ENCODE data around the gene PPP1R13B.

Gene PPP1R13B

DNA sequence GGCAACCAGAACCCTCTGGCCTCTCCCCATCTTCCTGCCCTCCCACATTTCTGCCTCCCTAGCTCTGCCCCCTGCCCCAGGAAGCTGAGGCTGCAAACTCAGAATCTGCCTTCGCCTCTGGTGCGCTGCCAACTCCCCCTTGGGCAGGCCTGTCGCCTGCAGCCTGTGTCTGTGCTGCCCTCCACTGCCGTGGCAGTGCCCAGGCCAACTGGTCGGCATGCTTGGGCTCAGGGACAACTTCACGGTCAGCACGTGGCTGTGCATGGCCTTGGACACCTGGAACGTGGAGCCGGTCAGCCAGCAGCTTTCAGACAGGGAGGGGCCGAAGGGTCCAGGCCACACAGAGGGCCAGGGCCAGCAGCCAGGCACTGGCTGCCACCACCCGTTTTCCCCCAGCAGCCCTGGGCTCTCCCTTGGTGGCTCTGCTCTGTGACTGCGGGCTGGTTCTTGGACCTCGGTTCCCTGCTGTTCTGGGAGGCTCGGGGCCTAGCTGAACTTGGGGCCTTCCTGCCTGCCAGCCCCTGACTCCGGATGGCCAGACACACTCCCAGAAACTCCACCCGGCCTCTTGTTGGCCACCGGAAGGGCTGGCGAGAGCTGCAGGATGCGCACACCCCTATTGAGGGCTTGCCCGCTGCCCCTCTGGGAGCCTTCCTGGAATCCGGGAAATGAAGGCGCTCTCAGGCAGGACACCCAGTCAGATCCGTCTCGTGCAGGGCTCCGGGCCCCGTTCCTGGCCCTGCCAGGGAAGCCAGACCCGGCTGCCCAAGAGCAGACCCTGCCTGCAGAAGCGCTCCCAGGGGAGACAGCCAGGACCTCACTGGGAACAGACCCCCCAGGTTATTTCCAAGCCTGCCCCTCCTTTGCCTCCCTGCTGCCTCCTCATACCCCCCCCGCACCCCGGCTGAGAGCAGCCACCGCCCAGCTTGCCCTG lies 34.2 kb upstream of the PPP1R13B start:
- no peak for DNase-seq (ENCODE audit: low read depth)

- peak; percentile 48 for DNase-seq (ENCODE audit: low read depth)
Observed at GRCh38 chr14:103880348-103881267, 33.2 kb upstream of the PPP1R13B start.

DNA sequence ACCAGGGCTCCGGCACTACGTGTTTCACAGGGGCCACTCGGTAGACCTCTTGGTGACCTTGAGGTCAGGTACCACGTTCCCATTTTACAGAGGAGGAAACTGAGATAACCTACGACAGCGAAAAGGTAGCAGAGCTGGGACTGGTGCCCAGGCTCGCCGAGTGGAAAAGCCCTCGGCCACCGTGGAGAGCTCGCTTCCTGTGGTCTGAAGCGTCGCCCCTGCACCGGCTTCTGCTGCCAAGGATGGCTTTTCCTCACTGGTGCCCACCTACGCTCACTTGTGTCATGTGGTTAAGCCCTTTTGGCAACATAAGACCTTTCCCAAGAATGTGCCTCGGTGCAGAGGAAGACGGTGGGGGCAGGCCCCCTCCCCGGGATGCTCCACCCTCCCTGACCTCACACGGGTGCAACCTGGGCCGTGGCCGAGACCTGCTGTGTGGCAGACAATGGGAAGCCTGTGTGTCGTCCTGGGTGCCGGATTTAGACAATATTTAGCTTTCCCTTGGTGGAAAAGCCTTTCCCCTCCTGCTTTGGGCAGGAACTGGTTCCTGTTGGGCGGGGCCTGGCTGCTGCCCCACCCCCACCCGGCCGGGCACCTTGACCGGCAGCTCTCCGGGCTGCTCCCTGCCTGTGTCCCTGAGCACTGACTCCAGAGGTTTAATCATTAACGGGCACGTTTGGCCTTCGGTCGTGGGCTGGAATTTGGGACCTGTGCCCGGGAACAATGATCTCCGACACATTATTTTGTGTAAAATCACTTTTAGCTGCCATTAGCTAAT lies 32.4 kb upstream of the PPP1R13B start:
- DNase-seq (ENCODE audit: low read depth) = no peak

GRCh38 chr14:103879118-103879569 lies 31.8 kb upstream of the PPP1R13B start:
- no peak for DNase-seq (ENCODE audit: low read depth)

DNA sequence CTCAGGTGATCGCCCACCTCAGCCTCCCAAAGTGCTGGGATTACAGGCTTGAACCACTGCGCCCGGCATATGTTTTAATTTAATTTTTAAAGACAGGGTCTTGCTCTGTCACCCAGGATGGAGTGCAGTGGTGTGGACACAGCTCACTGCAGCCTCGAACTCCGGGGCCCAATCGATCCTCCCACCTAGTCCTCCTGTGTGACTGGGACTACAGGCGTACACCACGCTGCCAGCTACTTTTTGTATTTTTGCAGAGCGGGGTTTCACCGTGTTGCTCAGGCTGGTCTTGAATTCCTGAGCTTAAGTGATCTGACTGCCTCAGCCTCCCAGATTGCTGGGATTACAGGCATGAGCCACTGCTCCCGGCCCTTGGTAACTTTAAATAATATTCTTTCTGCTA lies 30.8 kb upstream of the PPP1R13B start:
- DNase-seq (ENCODE audit: low read depth) = no peak

DNA sequence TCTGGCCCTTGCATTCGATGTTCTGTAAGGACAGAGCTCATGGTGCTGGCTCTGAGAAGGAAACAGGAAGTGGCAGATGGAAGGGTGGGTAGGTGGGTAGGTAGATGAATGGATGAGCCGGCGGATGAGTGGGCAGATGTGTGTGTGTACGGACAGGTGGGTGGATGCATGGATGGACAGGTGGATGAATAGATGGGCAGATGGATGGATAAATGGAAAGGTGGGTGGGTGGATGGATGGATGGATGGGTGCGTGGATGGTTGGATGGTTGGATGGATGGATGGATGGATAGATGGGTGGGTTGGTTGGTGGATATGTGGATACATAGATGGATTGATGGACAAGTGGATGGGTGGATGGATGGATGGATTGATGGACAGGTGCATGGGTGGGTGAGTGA lies 27.6 kb upstream of the PPP1R13B start:
- DNase-seq (ENCODE audit: low read depth) = no peak

GRCh38 chr14:103872481-103873113 lies 25.2 kb upstream of the PPP1R13B start:
- no peak for DNase-seq (ENCODE audit: low read depth)

DNA sequence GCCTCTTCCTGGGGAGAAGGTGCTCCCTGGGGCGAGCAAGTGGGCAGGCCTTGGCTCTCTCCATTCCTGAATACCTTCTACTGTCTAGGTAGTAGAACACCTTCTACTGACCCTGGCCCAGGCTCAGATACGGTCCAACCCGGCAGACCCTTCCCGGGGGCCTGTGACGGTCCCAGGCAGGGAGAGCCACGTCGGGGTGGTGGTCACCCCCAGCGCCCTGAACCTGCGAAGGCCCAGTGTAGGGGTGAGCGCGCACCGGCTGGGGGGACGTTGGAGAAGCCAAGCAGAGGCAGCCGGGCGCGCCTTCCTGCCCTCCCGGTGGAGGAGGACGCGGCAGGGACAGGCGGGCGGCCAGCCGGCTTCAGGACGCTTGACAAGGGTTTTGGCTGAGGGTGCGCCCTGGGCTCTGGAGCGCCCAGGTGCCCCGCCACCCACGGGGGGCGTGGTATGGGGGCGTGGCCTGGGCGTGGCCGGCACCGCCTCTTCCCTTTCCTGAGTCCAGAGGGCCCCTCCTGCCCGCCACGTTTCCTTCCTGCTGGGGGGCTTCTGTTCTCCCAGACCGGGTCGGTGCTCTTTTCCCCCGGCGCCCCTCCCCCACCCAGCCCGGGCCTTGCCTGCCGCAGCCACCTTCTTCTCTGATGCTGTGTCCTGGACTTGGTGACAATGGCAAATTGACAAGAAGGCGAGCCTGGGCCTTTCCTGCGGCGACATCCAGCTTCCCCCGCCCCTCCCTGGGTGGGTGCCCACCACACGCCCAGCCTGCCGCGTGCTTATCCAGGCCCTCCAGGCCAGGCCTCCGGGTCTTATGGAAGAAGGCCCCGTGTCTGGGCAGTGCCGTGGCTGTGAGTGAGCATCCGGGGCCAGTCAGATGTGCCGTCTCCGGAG lies 24.5 kb upstream of the PPP1R13B start:
- DNase-seq (ENCODE audit: low read depth) = no peak

DNA sequence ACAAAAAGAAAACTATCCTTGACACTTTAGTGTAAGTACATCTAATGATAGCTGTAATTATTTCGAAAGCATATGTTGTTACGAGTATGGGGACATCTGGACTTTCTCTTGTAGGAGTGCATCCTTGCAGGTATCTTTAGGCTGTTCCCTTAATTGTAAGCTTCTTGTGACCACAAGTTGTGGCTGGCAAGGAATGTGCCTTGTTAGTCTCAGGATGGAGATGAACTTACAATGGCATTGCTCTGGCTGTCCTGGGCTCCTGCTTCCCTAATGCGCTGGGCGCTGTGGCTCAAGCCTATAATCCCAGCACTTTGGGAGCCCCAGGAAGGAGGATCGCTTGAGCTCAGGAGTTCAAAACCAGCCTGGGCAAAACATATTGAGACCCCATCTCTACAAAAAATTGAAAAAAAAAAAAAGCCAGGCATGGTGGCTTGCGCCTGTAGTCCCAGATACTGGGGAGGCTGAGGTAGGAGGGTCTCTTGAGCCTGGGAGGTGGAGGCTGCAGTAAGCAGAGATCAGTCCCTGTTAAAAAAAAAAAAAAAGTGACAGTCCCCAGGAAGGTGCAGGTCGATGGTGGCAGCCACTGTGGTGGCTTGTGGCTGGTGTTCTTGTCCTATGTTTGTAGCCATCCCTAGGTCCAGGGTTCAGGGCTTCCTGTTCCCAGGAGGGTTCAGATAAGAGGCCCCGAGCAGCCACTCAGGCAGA lies 23.7 kb upstream of the PPP1R13B start:
- DNase-seq (ENCODE audit: low read depth) = no peak

GRCh38 chr14:103870144-103870876 lies 22.9 kb upstream of the PPP1R13B start:
- no peak for DNase-seq (ENCODE audit: low read depth)

DNA sequence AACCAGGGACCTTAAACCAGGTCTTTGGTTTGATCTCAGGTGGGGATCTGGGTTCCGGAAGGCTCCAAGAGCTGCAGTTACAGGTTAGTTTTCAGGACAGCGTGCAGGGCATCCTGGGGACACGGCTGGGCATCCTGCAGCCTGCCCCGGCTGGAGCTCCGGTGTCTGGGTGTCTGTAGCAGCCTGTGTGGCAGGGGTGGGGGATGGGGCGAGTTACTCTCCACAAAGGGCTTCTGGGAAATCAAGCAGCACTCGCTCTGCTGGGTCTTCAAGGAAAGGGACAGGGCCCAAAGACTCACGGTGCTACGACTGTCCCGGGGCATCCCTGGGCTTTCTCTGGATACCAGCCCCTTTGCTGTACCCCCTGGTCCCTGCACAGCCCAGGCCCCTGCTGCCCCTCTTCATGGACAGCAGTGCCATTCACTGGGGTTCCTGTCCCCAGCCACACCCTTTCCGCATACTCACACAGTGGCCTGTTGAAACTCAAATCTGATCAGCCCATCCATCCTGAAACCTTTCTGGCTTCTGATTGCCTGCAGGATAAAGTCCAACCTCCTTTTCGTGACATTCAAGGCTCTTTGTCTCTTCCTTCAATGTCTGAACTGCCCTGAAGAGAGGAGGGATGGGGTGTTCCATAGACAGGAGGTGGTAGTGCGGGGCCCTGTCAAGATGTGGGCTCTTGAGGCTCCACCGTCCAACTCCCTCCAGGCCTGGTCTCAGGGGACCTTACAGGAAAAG lies 22.2 kb upstream of the PPP1R13B start:
- no peak for DNase-seq (ENCODE audit: low read depth)

DNA sequence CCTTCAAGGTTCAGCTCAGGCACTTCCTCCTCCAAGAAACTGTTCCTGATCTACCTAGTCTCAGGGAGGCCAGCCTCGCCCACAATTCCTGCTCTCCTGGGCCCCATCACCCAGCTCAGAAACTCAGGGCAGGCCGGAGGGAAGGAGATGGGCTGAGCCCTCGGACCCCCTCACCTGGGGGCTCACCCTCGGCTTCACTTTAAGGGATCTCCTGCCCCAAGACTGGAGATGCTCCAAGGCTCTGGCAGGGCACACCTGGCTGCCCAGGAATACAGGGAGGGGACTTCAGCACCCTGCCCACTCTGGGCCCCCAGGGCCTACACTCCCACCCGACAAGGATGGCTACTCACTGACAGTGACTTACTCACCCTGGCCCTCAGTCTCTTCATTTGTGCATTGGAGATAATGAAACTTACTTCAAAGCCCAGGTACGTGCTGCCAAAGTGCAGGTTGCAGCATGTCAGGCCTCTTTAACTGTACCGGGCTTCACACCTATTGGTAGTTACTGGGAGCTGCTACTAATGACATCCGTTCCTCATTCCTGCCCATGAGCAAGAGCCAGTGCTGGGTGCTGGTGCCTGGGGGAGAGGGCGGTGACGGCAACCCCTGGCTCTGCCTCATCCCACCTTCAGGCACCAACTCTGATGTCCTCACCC lies 21.0 kb upstream of the PPP1R13B start:
- no peak for DNase-seq (ENCODE audit: low read depth)

DNA sequence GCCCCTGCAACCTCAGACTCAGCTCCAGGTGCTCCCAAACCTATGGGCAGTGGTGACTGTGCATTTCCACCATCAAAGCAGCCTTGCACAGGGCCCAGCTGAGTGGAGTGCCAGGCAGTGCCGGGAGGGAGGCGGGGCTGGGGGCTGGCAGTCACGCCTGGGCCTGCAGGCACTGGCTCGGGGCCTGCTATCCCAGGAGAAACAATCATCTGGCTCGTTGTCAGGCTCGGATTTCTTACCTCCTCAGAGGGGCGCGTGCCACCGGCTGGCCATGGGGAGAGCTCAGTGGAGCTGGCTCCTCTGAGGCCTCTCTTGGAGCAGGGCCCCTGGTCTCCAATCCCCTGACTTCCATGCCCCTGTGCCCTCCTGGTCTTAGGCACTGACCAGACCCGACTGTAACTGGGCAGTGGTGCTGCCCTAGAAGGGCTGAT lies 20.2 kb upstream of the PPP1R13B start:
- DNase-seq (ENCODE audit: low read depth) = no peak

GRCh38 chr14:103867020-103867419 lies 19.6 kb upstream of the PPP1R13B start:
- DNase-seq (ENCODE audit: low read depth) = no peak

DNA sequence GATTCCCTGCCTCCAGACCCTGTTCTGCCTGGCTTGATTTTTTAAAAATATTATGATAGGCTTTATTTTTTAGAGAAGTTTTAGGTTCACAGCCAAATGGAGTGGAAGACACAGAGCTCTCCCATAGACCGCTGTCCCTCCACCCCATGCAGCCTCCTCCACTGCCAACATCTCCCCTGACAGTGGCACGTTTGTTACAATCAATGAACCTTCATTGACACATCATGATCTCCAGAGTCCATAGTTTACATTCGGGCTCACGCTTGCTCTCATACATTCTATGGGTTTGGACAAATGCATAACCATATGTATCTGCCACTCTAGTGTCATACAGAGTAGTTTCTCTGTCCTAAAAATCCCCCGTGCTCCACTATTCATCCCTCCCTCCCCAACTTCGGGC lies 15.9 kb upstream of the PPP1R13B start:
- no peak for DNase-seq (ENCODE audit: low read depth)

DNA sequence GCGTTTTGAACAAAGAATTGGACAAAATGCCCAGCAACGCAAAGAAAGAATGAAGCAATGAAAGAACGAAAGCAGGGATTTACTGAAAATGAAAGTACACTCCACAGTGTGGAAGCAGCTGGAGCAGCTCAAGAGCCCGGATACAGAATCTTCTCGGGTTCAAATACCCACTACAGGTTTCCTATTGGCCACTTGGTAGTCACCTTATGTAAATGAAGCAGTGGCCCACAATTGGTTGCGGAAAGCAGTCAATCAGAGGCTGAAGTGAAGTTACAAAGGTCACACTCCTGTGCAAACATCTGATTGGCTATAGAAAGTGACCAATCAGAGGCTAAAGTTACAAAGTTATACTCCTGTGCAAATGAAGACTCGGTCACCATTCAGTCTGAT lies 15.0 kb upstream of the PPP1R13B start:
- no peak for DNase-seq (ENCODE audit: low read depth)

DNA sequence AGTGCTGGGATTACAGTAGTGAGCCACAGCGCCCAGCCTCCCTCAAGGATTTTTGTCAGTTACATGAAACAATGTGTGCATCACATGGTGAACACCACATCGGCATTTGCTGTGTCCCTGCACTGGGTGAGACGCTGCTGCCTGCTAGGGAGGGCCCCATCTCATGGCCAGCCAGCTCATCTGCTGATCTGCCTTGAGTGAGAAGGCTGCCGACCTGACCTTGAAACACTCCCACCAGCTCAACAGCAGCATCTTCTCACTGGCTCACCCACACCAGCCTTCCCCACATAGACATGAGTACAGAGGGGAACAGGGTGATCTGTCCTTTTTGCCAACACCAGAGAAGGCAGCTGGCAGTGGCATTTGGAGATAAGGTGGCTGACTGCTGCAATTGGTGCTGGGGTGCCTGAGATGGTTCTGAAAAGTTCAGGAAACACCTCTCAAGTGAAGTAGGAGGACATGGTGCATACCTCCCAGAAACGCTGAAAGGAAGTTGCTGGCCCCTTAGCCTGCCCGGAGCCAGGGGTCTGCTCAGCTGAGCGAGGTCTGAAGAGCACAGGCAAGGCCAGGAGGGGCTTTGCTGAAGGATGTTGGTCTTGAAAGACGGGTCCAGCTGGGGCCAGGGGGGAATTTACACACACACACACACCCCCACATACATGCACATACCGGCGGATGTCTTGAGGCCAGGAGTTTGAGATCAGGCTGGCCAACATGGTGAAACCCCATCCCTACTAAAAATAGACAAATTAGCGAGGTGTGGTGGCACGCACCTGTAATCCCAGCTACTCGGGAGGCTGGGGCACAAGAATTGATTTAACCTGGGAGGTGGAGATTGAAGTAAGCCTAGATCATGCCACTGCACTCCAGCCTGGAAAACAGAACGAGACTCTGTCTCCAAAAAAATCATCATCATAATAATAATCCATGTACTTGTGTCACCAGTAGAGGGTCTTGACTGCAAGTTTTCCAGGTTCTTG lies 14.3 kb upstream of the PPP1R13B start:
- no peak for DNase-seq (ENCODE audit: low read depth)

All from GM04504 (cell line).